GM12878 (cell line): ENCODE measurements around the gene GNAQ. TPM values are rescaled to one million over a fixed set of nuclear protein-coding genes. Genes with fewer than 3 reads are reported as not detected.

Experiments used
- ATAC-seq: fragments of 200-7000 bp; cut with Tn5 transposase; 3 replicates; pipeline ENCODE4 v1.9.1; 2020; ENCODE audit warnings: mild to moderate bottlenecking, moderate library complexity
- BruUV-seq: library from RNA; stranded (reverse); fragments of 400-500 nt; replicated peaks from 2 replicates; lab custom pipeline; 2021; lab: Mats Ljungman, UMichigan
- CTCF ChIA-PET: fragments of 300-600 bp; sonication (Branson Sonifier 250); formaldehyde crosslinking; extraction: SDS; loops from one replicate; lab custom pipeline; 2021; ENCODE audit warnings: inconsistent platforms; lab: Yijun Ruan, JAX
- POLR2A ChIA-PET: fragments of 350-600 bp; formaldehyde crosslinking; extraction: SDS; loops from one replicate; lab custom pipeline; 2021; ENCODE audit warnings: inconsistent platforms; lab: Charles Lee
- RAD21 ChIA-PET: fragments of 300-600 bp; sonication (Branson Sonifier 250); formaldehyde crosslinking; loops from one replicate; lab custom pipeline; 2023; ENCODE audit warnings: antibody characterized with exemption; ENCODE audit not compliant: unreplicated experiment; lab: Charles Lee
- SMC1A ChIA-PET: fragments of 300-600 bp; sonication (Branson Sonifier 250); formaldehyde crosslinking; loops from one replicate; lab custom pipeline; 2023; ENCODE audit not compliant: unreplicated experiment, uncharacterized antibody; lab: Charles Lee
- DNase-seq: peaks from one replicate; pipeline ENCODE4 v3.0.0-alpha.2; 2011; ENCODE audit warnings: low read depth, low spot score
- FAIRE-seq: peaks from 3 replicates; lab custom pipeline; 2011; peaks lifted over from hg19 to GRCh38; lab: Jason Lieb, UNC
- H2AFZ ChIP-seq: 2 replicates; pipeline ENCODE4 v1.6.0; 2011; ENCODE audit warnings: low read depth, low read length, control low read depth; ENCODE audit not compliant: control insufficient read depth
- H3K27ac ChIP-seq: 2 replicates; pipeline ENCODE4 v1.5.1; 2011; ENCODE audit warnings: control low read depth; ENCODE audit not compliant: control insufficient read depth, insufficient read depth
- H3K27me3 ChIP-seq, 2 experiments: replicated peaks in 1 of 2; 2 replicates each; pipeline versions ENCODE4 v1.6.0 to v1.6.1; 2011; ENCODE audit warnings: low read length in 1 of 2; ENCODE audit not compliant: control insufficient read depth in 2 of 2, insufficient read depth in 2 of 2
- H3K36me3 ChIP-seq, 2 experiments: 2 replicates each; pipeline ENCODE4 v1.5.1; 2011; ENCODE audit warnings: low read length in 1 of 2; ENCODE audit not compliant: control insufficient read depth in 2 of 2, insufficient read depth in 2 of 2
- H3K4me1 ChIP-seq: 2 replicates; pipeline ENCODE4 v1.6.1; 2011; ENCODE audit warnings: mild to moderate bottlenecking, low read length, moderate library complexity, mixed read lengths; ENCODE audit not compliant: control insufficient read depth, insufficient read depth
- H3K4me2 ChIP-seq: 2 replicates; pipeline ENCODE4 v1.6.0; 2011; ENCODE audit warnings: control low read depth; ENCODE audit not compliant: control insufficient read depth, insufficient read depth
- H3K4me3 ChIP-seq: fragments of 200-600 bp; sonication (generic); 2 replicates; pipeline ENCODE4 v1.5.1; 2016
- H3K79me2 ChIP-seq: 2 replicates; pipeline ENCODE4 v1.6.0; 2011; ENCODE audit warnings: low read length; ENCODE audit not compliant: control insufficient read depth, insufficient read depth
- H3K9ac ChIP-seq: 2 replicates; pipeline ENCODE4 v1.8.0; 2011; ENCODE audit warnings: low read length, control low read depth, mixed read lengths; ENCODE audit not compliant: control insufficient read depth, insufficient read depth
- H3K9me3 ChIP-seq: replicated peaks from 3 replicates; pipeline ENCODE4 v1.5.1; 2011; ENCODE audit warnings: mild to moderate bottlenecking, low read length; ENCODE audit not compliant: control insufficient read depth, insufficient read depth
- H4K20me1 ChIP-seq: 2 replicates; pipeline ENCODE4 v1.6.0; 2011; ENCODE audit not compliant: control insufficient read depth, insufficient read depth
- ATF7 ChIP-seq: fragments of 450-650 bp; IDR thresholded peaks from 2 replicates; pipeline ENCODE4 v1.6.1; 2016; ENCODE audit warnings: low read depth, mild to moderate bottlenecking
- BACH1 ChIP-seq: fragments of 450-650 bp; IDR thresholded peaks from 2 replicates; pipeline ENCODE4 v1.6.1; 2017; ENCODE audit warnings: mild to moderate bottlenecking, borderline replicate concordance
- BHLHE40 ChIP-seq, 2 experiments: fragments of 450-650 bp in 1 of 2; IDR thresholded peaks; 2 replicates each; pipeline ENCODE4 v1.6.1; 2011 to 2017; ENCODE audit warnings: low read depth in 2 of 2, borderline replicate concordance in 1 of 2, improper control_type of control experiment in 1 of 2, low read length in 1 of 2, mild to moderate bottlenecking in 1 of 2
- BMI1 ChIP-seq: fragments of 450-650 bp; IDR thresholded peaks from 2 replicates; pipeline ENCODE4 v1.6.1; 2016; ENCODE audit warnings: mild to moderate bottlenecking, moderate library complexity, borderline replicate concordance
- CHD2 ChIP-seq: IDR thresholded peaks from 2 replicates; pipeline ENCODE4 v1.6.1; 2011; ENCODE audit warnings: low read depth, low read length, improper control_type of control experiment, borderline replicate concordance
- DPF2 ChIP-seq: fragments of 450-650 bp; IDR thresholded peaks from 2 replicates; pipeline ENCODE4 v1.6.1; 2017; ENCODE audit warnings: mild to moderate bottlenecking
- EP300 ChIP-seq, 2 experiments: fragments of 150-350 bp in 1 of 2; IDR thresholded peaks; 2 replicates each; pipeline ENCODE4 v1.6.1; 2011 to 2012; ENCODE audit warnings: low read depth in 2 of 2, low read length in 2 of 2, borderline replicate concordance in 1 of 2, improper control_type of control experiment in 1 of 2, inconsistent platforms in 1 of 2; ENCODE audit not compliant: control insufficient read depth in 1 of 2
- FOXK2 ChIP-seq: fragments of 450-650 bp; IDR thresholded peaks from 2 replicates; pipeline ENCODE4 v1.6.1; 2017; ENCODE audit warnings: mild to moderate bottlenecking, moderate library complexity
- IKZF1 ChIP-seq: fragments of 450-650 bp; conservative IDR thresholded peaks from 2 replicates; pipeline ENCODE4 v1.6.1; 2017; ENCODE audit warnings: antibody characterized with exemption, mild to moderate bottlenecking
- IKZF2 ChIP-seq, 2 experiments: fragments of 450-650 bp; IDR thresholded peaks; 2 replicates each; pipeline ENCODE4 v1.6.1; 2017; ENCODE audit warnings: mild to moderate bottlenecking in 2 of 2, moderate library complexity in 2 of 2
- MAX ChIP-seq: IDR thresholded peaks from 2 replicates; pipeline ENCODE4 v1.6.1; 2012; ENCODE audit warnings: low read depth, low read length, improper control_type of control experiment
- MEF2A ChIP-seq: IDR thresholded peaks from 2 replicates; pipeline ENCODE4 v1.6.1; 2011; ENCODE audit warnings: low read depth, mild to moderate bottlenecking, low read length, moderate library complexity; ENCODE audit not compliant: insufficient read depth
- MEF2B ChIP-seq: fragments of 450-650 bp; IDR thresholded peaks from 2 replicates; pipeline ENCODE4 v1.6.1; 2018; ENCODE audit warnings: mild to moderate bottlenecking, moderate library complexity; ENCODE audit not compliant: partially characterized antibody, poor library complexity, severe bottlenecking
- MTA2 ChIP-seq: fragments of 450-650 bp; IDR thresholded peaks from 2 replicates; pipeline ENCODE4 v1.6.1; 2016; ENCODE audit warnings: low read depth, mild to moderate bottlenecking, moderate library complexity
- MTA3 ChIP-seq: IDR thresholded peaks from 2 replicates; pipeline ENCODE4 v1.6.1; 2012; ENCODE audit warnings: low read length, inconsistent platforms, borderline replicate concordance
- POLR2A ChIP-seq: IDR thresholded peaks from 2 replicates; pipeline ENCODE4 v1.6.1; 2011; ENCODE audit warnings: low read depth, mild to moderate bottlenecking, low read length
- RAD51 ChIP-seq: fragments of 450-650 bp; IDR thresholded peaks from 2 replicates; pipeline ENCODE4 v1.6.1; 2016; ENCODE audit warnings: moderate library complexity, mild to moderate bottlenecking, inconsistent platforms
- RELB ChIP-seq: fragments of 450-650 bp; IDR thresholded peaks from 2 replicates; pipeline ENCODE4 v1.6.1; 2017; ENCODE audit warnings: low read depth, mild to moderate bottlenecking, moderate library complexity
- SKIL ChIP-seq: fragments of 450-650 bp; IDR thresholded peaks from 2 replicates; pipeline ENCODE4 v1.6.1; 2017; ENCODE audit warnings: mild to moderate bottlenecking, low read depth, inconsistent platforms; ENCODE audit not compliant: poor library complexity, severe bottlenecking
- ZNF217 ChIP-seq: fragments of 450-650 bp; IDR thresholded peaks from 2 replicates; pipeline ENCODE4 v1.6.1; 2017; ENCODE audit warnings: antibody characterized with exemption, mild to moderate bottlenecking
- in situ Hi-C: fragments of 300-500 bp; cut with MboI; formaldehyde crosslinking; loops from 9 replicates; pipeline ENCODE4 v1.14.3; 2018; ENCODE audit warnings: mixed read lengths
- intact Hi-C: fragments of 100-400 bp; cut with micrococcal nuclease; formaldehyde crosslinking; loops from one replicate; pipeline ENCODE4 v1.14.2; 2022; ENCODE audit not compliant: unreplicated experiment
- polyA plus RNA-seq, 11 experiments: library from polyadenylated mRNA; depleted of rRNA in 4 of 11; unstranded in 6 of 11; stranded (reverse) in 5 of 11; fragments of >200 nt; fragmentation: Nextera tagmentation in 4 of 11; fragmentation: Illumina TruSeq in 1 of 11; extraction: Ambion mirVana in 4 of 11; extraction: Trizol in 1 of 11; gene quantifications; 1 replicate in 1 of 11; 2 replicates in 10 of 11; pipeline versions ENCODE4 v1.2.1 to v1.2.3, GENCODE V29; 2011 to 2016; ENCODE audit warnings: inconsistent platforms in 2 of 11, missing spikeins in 2 of 11, low read depth in 1 of 11
- total RNA-seq, 4 experiments: library from RNA; depleted of rRNA in 3 of 4; stranded (reverse); fragments of >200 nt in 3 of 4; fragmentation: Illumina TruSeq in 1 of 4; extraction: Trizol in 1 of 4; gene quantifications; 2 replicates each; pipeline versions ENCODE4 v1.2.1 to v1.2.3, GENCODE V29; 2013 to 2021

Gene GNAQ
- total and polyA plus RNA-seq, 10 of the 15 experiments (the other 5 are each of a cell fraction or from before 2014, with no cell fraction given): 0.15 to 47.2 (median 0.49) TPM

- Histone ChIP-seq H3K4me1 (peaks cover 3% of the 10 kb centered on the region; the same call in 1 of the 2 replicates), H2AFZ (no peak overlapping the region), H3K4me2 (no peak overlapping the region), H3K4me3 (no peak overlapping the region), H3K9me3 (no peaks in the 10 kb centered on the region), H3K36me3 (no peaks in the 10 kb centered on the region), H3K27ac (no peak overlapping the region), H3K79me2 (no peaks in the 10 kb centered on the region), H3K9ac (no peak overlapping the region), H3K27me3 (no peaks in the 10 kb centered on the region; a peak in 1 of 4 replicates), H4K20me1 (no peaks in the 10 kb centered on the region)
- ChIA-PET POLR2A (interaction anchor here (1.0 kb wide), 1 partner anchor 155 kb away, joined by 3 read pairs; no protein-coding TSS in a partner anchor), CTCF (interaction anchor here (0.7 to 1.5 kb wide), 3 partner anchors 8 to 147 kb away, joined by 3 read pairs; no protein-coding TSS in a partner anchor), RAD21 (interaction anchor here (1.0 to 1.5 kb wide), 2 partner anchors 13 to 146 kb away, joined by 3 read pairs; no protein-coding TSS in a partner anchor), SMC1A (interaction anchor here (1.1 to 1.7 kb wide), 4 partner anchors 9 to 159 kb away, joined by 3 to 6 read pairs (median 3); no protein-coding TSS in a partner anchor)
- intact Hi-C loops (no loop called here), in situ Hi-C loops (no loop called here)
- no TSS peak for BruUV-seq
- peak; percentile 23 for FAIRE-seq
- no peak for ATAC-seq
- no peak for DNase-seq
- peak; percentile 57 to 80; a peak in 3 of 4 replicates for TF ChIP-seq EP300 (IDR thresholded peaks at IDR 0.05; ENCODE audit: borderline replicate concordance in 1 of 2, control insufficient read depth in 1 of 2, low read depth in 2 of 2, low read length in 2 of 2)
- peak in 1 of 2 experiments; percentile 18; a peak in 1 of 4 replicates for TF ChIP-seq BHLHE40 (IDR thresholded peaks at IDR 0.05; ENCODE audit: borderline replicate concordance in 1 of 2, low read depth in 2 of 2, low read length in 1 of 2)
- TF ChIP-seq ATF7: peak; percentile 50
- 0 out of 2 replicates have a peak, but pooled peaks have one; percentile 48 for TF ChIP-seq ZNF217
- TF ChIP-seq MEF2B: peak; percentile 36
- TF ChIP-seq RAD51: 0 out of 2 replicates have a peak, but pooled peaks have one; percentile 12
- TF ChIP-seq BMI1: peak; percentile 66; the same call in 1 of the 2 replicates
- TF ChIP-seq IKZF1: peak; percentile 81
- peak; percentile 73; a peak in 2 of 4 replicates for TF ChIP-seq IKZF2 (IDR thresholded peaks at IDR 0.05)
- peak; percentile 61; the same call in 1 of the 2 replicates for TF ChIP-seq DPF2
- no peak for TF ChIP-seq POLR2A
- TF ChIP-seq MAX: no peak
- peak; percentile 44; the same call in 1 of the 2 replicates for TF ChIP-seq RELB
- TF ChIP-seq BACH1: peak; percentile 24; the same call in 1 of the 2 replicates
- no peak for TF ChIP-seq MTA3
- TF ChIP-seq MEF2A: no peak
- peak; percentile 73 for TF ChIP-seq MTA2
- no peak for TF ChIP-seq FOXK2
- 0 out of 2 replicates have a peak, but pooled peaks have one; percentile 21 for TF ChIP-seq CHD2
- TF ChIP-seq SKIL: peak; percentile 15
These were observed 200.9 kb downstream of the GNAQ start for GRCh38 chr9:77830618-77831285.
